H1 (cell line): ENCODE measurements around the gene TMSB10. TPM values are rescaled to one million over a fixed set of nuclear protein-coding genes. Genes with fewer than 3 reads are reported as not detected.

Source experiments
- CTCF ChIA-PET: fragments of 300-600 bp; sonication (Branson Sonifier 250); formaldehyde crosslinking; loops from one replicate; lab custom pipeline; 2021; ENCODE audit not compliant: partially characterized antibody; lab: Charles Lee
- POLR2A ChIA-PET: fragments of 300-600 bp; sonication (Branson Sonifier 250); formaldehyde crosslinking; loops from one replicate; lab custom pipeline; 2021; ENCODE audit warnings: inconsistent platforms; ENCODE audit not compliant: partially characterized antibody; lab: Charles Lee
- DNase-seq, 2 experiments: peaks; one replicate each; pipeline versions ENCODE4 v3.0.0 to v3.0.0-alpha.2; 2010 to 2022; ENCODE audit warnings: low spot score in 2 of 2, low read depth in 1 of 2, mixed read lengths in 1 of 2
- FAIRE-seq: peaks from 2 replicates; lab custom pipeline; 2011; peaks lifted over from hg19 to GRCh38; lab: Jason Lieb, UNC
- H2AFZ ChIP-seq: 2 replicates; pipeline ENCODE4 v1.8.1; 2012; ENCODE audit warnings: low read length, inconsistent platforms
- H2AK5ac ChIP-seq: 2 replicates; pipeline ENCODE4 v1.6.1; 2013; ENCODE audit warnings: low read depth, low read length
- H2BK120ac ChIP-seq: replicated peaks from 2 replicates; pipeline ENCODE3; 2013; ENCODE audit warnings: low read depth, low read length, inconsistent platforms
- H2BK12ac ChIP-seq: 2 replicates; pipeline ENCODE4 v1.6.1; 2013; ENCODE audit warnings: low read depth, low read length
- H2BK15ac ChIP-seq: 2 replicates; pipeline ENCODE4 v1.6.1; 2013; ENCODE audit warnings: low read length
- H2BK20ac ChIP-seq: 2 replicates; pipeline ENCODE4 v1.6.1; 2013; ENCODE audit warnings: low read length
- H2BK5ac ChIP-seq: 2 replicates; pipeline ENCODE4 v1.6.1; 2013; ENCODE audit warnings: low read depth, low read length
- H3K14ac ChIP-seq: 2 replicates; pipeline ENCODE4 v1.6.1; 2013; ENCODE audit warnings: inconsistent platforms; ENCODE audit not compliant: insufficient read length
- H3K18ac ChIP-seq: 2 replicates; pipeline ENCODE4 v1.6.1; 2013; ENCODE audit warnings: low read length; ENCODE audit errors: extremely low read depth
- H3K23ac ChIP-seq: 2 replicates; pipeline ENCODE4 v1.6.1; 2013; ENCODE audit warnings: inconsistent platforms; ENCODE audit not compliant: insufficient read length
- H3K23me2 ChIP-seq: 2 replicates; pipeline ENCODE4 v1.6.1; 2013; ENCODE audit warnings: low read depth, low read length
- H3K27ac ChIP-seq: 2 replicates; pipeline ENCODE4 v1.6.1; 2011; ENCODE audit warnings: low read depth, low read length, inconsistent platforms
- H3K27me3 ChIP-seq, 4 experiments: replicated peaks in 1 of 4; 1 replicate in 1 of 4; 2 replicates in 3 of 4; pipeline versions ENCODE4 v1.6.1 to v1.8.1; 2011 to 2013; ENCODE audit warnings: low read length in 3 of 4, mild to moderate bottlenecking in 3 of 4, inconsistent platforms in 2 of 4, mixed read lengths in 2 of 4, moderate library complexity in 1 of 4; ENCODE audit not compliant: control insufficient read depth in 3 of 4, insufficient read depth in 3 of 4; ENCODE audit errors: extremely low read depth in 1 of 4
- H3K36me3 ChIP-seq, 4 experiments: 2 replicates each; pipeline versions ENCODE4 v1.6.1 to v1.8.1; 2011 to 2013; ENCODE audit warnings: mild to moderate bottlenecking in 4 of 4, low read length in 3 of 4, moderate library complexity in 2 of 4, control low read depth in 1 of 4, inconsistent platforms in 1 of 4; ENCODE audit not compliant: insufficient read depth in 4 of 4, control insufficient read depth in 2 of 4
- H3K4ac ChIP-seq: replicated peaks from 2 replicates; pipeline ENCODE3; 2013; ENCODE audit warnings: low read length, low read depth, mixed read lengths, inconsistent platforms; ENCODE audit not compliant: insufficient read length
- H3K4me1 ChIP-seq, 4 experiments: replicated peaks in 1 of 4; 1 replicate in 1 of 4; 2 replicates in 3 of 4; pipeline versions ENCODE4 v1.6.1 to v1.8.1; 2011 to 2013; ENCODE audit warnings: low read length in 3 of 4, inconsistent platforms in 2 of 4, mixed read lengths in 1 of 4; ENCODE audit not compliant: insufficient read depth in 4 of 4, control insufficient read depth in 3 of 4
- H3K4me2 ChIP-seq, 2 experiments: 2 replicates each; pipeline versions ENCODE4 v1.6.1 to v1.8.1; 2011 to 2013; ENCODE audit warnings: low read depth in 2 of 2, low read length in 2 of 2, control low read depth in 1 of 2, inconsistent platforms in 1 of 2, mild to moderate bottlenecking in 1 of 2; ENCODE audit not compliant: insufficient read depth in 1 of 2
- H3K4me3 ChIP-seq, 4 experiments: fragments of 200-600, 300-600 bp in 1 of 4; sonication (generic), shearing (Covaris generic), sonication (Bioruptor Twin) in 1 of 4; 2 replicates each; pipeline versions ENCODE4 v1.5.1 to v1.8.1; 2011 to 2016; ENCODE audit warnings: low read length in 4 of 4, low read depth in 3 of 4, control low read depth in 2 of 4, inconsistent platforms in 2 of 4, mild to moderate bottlenecking in 2 of 4, mixed read lengths in 1 of 4, moderate library complexity in 1 of 4; ENCODE audit not compliant: insufficient read depth in 2 of 4; ENCODE audit errors: extremely low read depth in 1 of 4
- H3K56ac ChIP-seq: replicated peaks from 2 replicates; pipeline ENCODE3; 2013; ENCODE audit warnings: low read depth, mild to moderate bottlenecking, mixed read lengths, low read length, inconsistent platforms; ENCODE audit not compliant: insufficient read length
- H3K79me1 ChIP-seq: 2 replicates; pipeline ENCODE4 v1.6.1; 2013; ENCODE audit warnings: low read depth, low read length, control low read depth
- H3K79me2 ChIP-seq, 2 experiments: 2 replicates each; pipeline versions ENCODE4 v1.6.1 to v1.8.1; 2012 to 2013; ENCODE audit warnings: low read length in 2 of 2, mild to moderate bottlenecking in 2 of 2, inconsistent platforms in 1 of 2; ENCODE audit not compliant: insufficient read depth in 2 of 2, control insufficient read depth in 1 of 2
- H3K9ac ChIP-seq, 4 experiments: replicated peaks in 1 of 4; 1 replicate in 1 of 4; 2 replicates in 3 of 4; pipeline versions ENCODE4 v1.6.1 to v1.8.1; 2011 to 2013; ENCODE audit warnings: low read depth in 3 of 4, low read length in 3 of 4, control low read depth in 2 of 4, mild to moderate bottlenecking in 2 of 4, moderate library complexity in 2 of 4, inconsistent platforms in 1 of 4; ENCODE audit errors: extremely low read depth in 1 of 4
- H3K9me3 ChIP-seq, 2 experiments: 2 replicates each; pipeline versions ENCODE4 v1.6.1 to v1.8.1; 2012 to 2013; ENCODE audit warnings: mild to moderate bottlenecking in 2 of 2, moderate library complexity in 2 of 2, control low read depth in 1 of 2, inconsistent platforms in 1 of 2, low read depth in 1 of 2, low read length in 1 of 2, mixed read lengths in 1 of 2; ENCODE audit not compliant: insufficient read depth in 2 of 2
- H4K20me1 ChIP-seq, 2 experiments: replicated peaks in 1 of 2; 2 replicates each; pipeline versions ENCODE3 to v1.8.1; 2011 to 2013; ENCODE audit warnings: inconsistent platforms in 2 of 2, low read length in 2 of 2, mild to moderate bottlenecking in 1 of 2; ENCODE audit not compliant: insufficient read depth in 2 of 2, control insufficient read depth in 1 of 2
- H4K5ac ChIP-seq: 2 replicates; pipeline ENCODE4 v1.6.1; 2013; ENCODE audit warnings: low read length, low read depth, mixed read lengths, inconsistent platforms; ENCODE audit not compliant: insufficient read length
- H4K8ac ChIP-seq: 2 replicates; pipeline ENCODE4 v1.8.0; 2013; ENCODE audit warnings: mild to moderate bottlenecking, moderate library complexity, low read length, inconsistent platforms; ENCODE audit not compliant: insufficient read depth; ENCODE audit errors: extremely low read depth
- H4K91ac ChIP-seq: replicated peaks from 2 replicates; pipeline ENCODE3; 2013; ENCODE audit warnings: low read length, mixed read lengths, inconsistent platforms; ENCODE audit not compliant: insufficient read length
- CBX8 ChIP-seq: fragments of 300-800, 300-1000 bp; sonication (generic); IDR thresholded peaks from 2 replicates; pipeline ENCODE4 v1.7.1; 2016; ENCODE audit warnings: low read depth, low read length, borderline replicate concordance
- EGR1 ChIP-seq: IDR thresholded peaks from 2 replicates; pipeline ENCODE4 v1.6.1; 2011; ENCODE audit warnings: low read depth, low read length, borderline replicate concordance
- GABPA ChIP-seq: IDR thresholded peaks from 2 replicates; pipeline ENCODE4 v1.6.1; 2011; ENCODE audit warnings: mild to moderate bottlenecking, low read length, moderate library complexity, borderline replicate concordance; ENCODE audit not compliant: insufficient read depth
- KDM1A ChIP-seq: fragments of 200-600, 300-600 bp; sonication (generic); IDR thresholded peaks from 2 replicates; pipeline ENCODE4 v1.7.1; 2016; ENCODE audit warnings: mild to moderate bottlenecking, low read length, borderline replicate concordance
- KDM4A ChIP-seq: IDR thresholded peaks from one replicate; pipeline ENCODE4 v1.7.1; 2012; ENCODE audit warnings: low read depth, mild to moderate bottlenecking, moderate library complexity, low read length, inconsistent platforms; ENCODE audit not compliant: severe bottlenecking
- RAD21 ChIP-seq, 2 experiments: IDR thresholded peaks in 1 of 2; conservative IDR thresholded peaks in 1 of 2; 2 replicates each; pipeline ENCODE4 v1.6.1; 2011; ENCODE audit warnings: low read depth in 2 of 2, low read length in 2 of 2, improper control_type of control experiment in 1 of 2, inconsistent platforms in 1 of 2, mild to moderate bottlenecking in 1 of 2, moderate library complexity in 1 of 2
- RBBP5 ChIP-seq: IDR thresholded peaks from 2 replicates; pipeline ENCODE4 v1.7.1; 2012; ENCODE audit warnings: low read depth, mild to moderate bottlenecking, inconsistent platforms, low read length, moderate library complexity, borderline replicate concordance
- RFX5 ChIP-seq: IDR thresholded peaks from 2 replicates; pipeline ENCODE4 v1.6.1; 2011; ENCODE audit warnings: low read depth, low read length, improper control_type of control experiment, borderline replicate concordance
- RXRA ChIP-seq: IDR thresholded peaks from 2 replicates; pipeline ENCODE4 v1.6.1; 2011; ENCODE audit warnings: low read depth, mild to moderate bottlenecking, low read length, moderate library complexity; ENCODE audit not compliant: insufficient read depth
- SAP30 ChIP-seq: fragments of 300-600 bp; sonication (generic); IDR thresholded peaks from 2 replicates; pipeline ENCODE4 v1.7.1; 2012; ENCODE audit warnings: low read length, moderate library complexity, mild to moderate bottlenecking, inconsistent platforms; ENCODE audit not compliant: insufficient read depth, insufficient replicate concordance
- SIN3A ChIP-seq, 2 experiments: IDR thresholded peaks in 1 of 2; conservative IDR thresholded peaks in 1 of 2; 2 replicates each; pipeline ENCODE4 v1.6.1; 2011 to 2012; ENCODE audit warnings: low read length in 2 of 2, improper control_type of control experiment in 1 of 2, low read depth in 1 of 2, mild to moderate bottlenecking in 1 of 2
- SIRT6 ChIP-seq: IDR thresholded peaks from one replicate; pipeline ENCODE4 v1.7.1; 2012; ENCODE audit warnings: low read length, inconsistent platforms
- TBP ChIP-seq: IDR thresholded peaks from 2 replicates; pipeline ENCODE4 v1.6.1; 2011; ENCODE audit warnings: low read depth, low read length, improper control_type of control experiment
- WGBS, 2 experiments: shearing (Covaris generic) in 1 of 2; methylation state at CpG; one replicate each; pipeline versions ENCODE4 v1.1.6 to v1.1.7; 2013 to 2015; ENCODE audit warnings: low lambda C conversion rate in 2 of 2, mixed read lengths in 2 of 2, inconsistent platforms in 1 of 2, low coverage in 1 of 2, missing lambda C conversion rate in 1 of 2; ENCODE audit not compliant: insufficient replicate concordance in 2 of 2, insufficient coverage in 1 of 2, insufficient read length in 1 of 2; ENCODE audit errors: extremely low coverage in 1 of 2, missing lambda C conversion rate in 1 of 2; 5-methylcytosine and 5-hydroxymethylcytosine counted together
- polyA plus RNA-seq, 7 experiments: library from polyadenylated mRNA; depleted of rRNA in 3 of 7; stranded (reverse) in 5 of 7; unstranded in 2 of 7; fragments of >200 nt in 5 of 7; fragments of 200-250 nt in 2 of 7; gene quantifications; 1 replicate in 5 of 7; 2 replicates in 1 of 7; 4 replicates in 1 of 7; pipeline versions ENCODE4 v1.2.1 to v1.2.3, GENCODE V29; 2011 to 2013; ENCODE audit warnings: missing spikeins in 2 of 7, mixed read lengths in 2 of 7
- total RNA-seq: library from RNA; stranded (reverse); fragmentation: NEBNext Ultra II Directional; extraction: Animal tissue kit (Norgen Biotek cat#: 25700); gene quantifications from 2 replicates; pipeline ENCODE4 v1.2.1, GENCODE V29; 2021

TMSB10 gene
- total and polyA plus RNA-seq, 2 of the 8 experiments (the other 6 are each of a cell fraction or from before 2014, with no cell fraction given): 593 to 1,075 TPM

- Histone ChIP-seq H4K91ac (no peak overlapping the region), H3K56ac (no peak overlapping the region), H4K20me1 (peaks cover 0 to 2% of the 10 kb centered on the region in 2 experiments), H3K27me3 (peaks cover 16 to 36% (median 30%) of the 10 kb centered on the region in 4 experiments), H3K4ac (no peak overlapping the region), H2BK120ac (no peak overlapping the region), H2BK20ac (0 out of 2 replicates have a peak overlapping the region, but pooled peaks have one; percentile 24), H3K79me2 (no peaks in the 10 kb centered on the region), H4K5ac (no peak overlapping the region), H2BK5ac (no peak overlapping the region), H2AFZ (no peak overlapping the region), H3K14ac (no peak overlapping the region), H2BK15ac (no peak overlapping the region), H3K23ac (no peak overlapping the region), H3K18ac (no peak overlapping the region), H3K23me2 (no peaks in the 10 kb centered on the region; the same call in 1 of the 2 replicates), H2BK12ac (no peak overlapping the region), H4K8ac (no peak overlapping the region), H3K36me3 (no peaks in the 10 kb centered on the region), H3K4me3 (no peak overlapping the region), H3K9ac (no peak overlapping the region), H3K27ac (no peak overlapping the region), H3K4me1 (peaks cover 7 to 20% (median 15%) of the 10 kb centered on the region in 4 experiments), H3K9me3 (no peaks in the 10 kb centered on the region), H2AK5ac (no peak overlapping the region), H3K4me2 (no peak overlapping the region), H3K79me1 (peaks cover 2% of the 10 kb centered on the region)
- FAIRE-seq: no peak
- WGBS, 2 experiments: 91% methylated on average over 5 of the region's 5 CpGs; no CpG with 5 or more reads in 1 of the 2 experiments
- CTCF ChIA-PET: interaction anchor here (0.6 to 3.6 kb wide), 44 partner anchors 8 to 366 kb away, joined by 3 to 25 read pairs (median 4); partner anchors contain the start of gene TRABD2A
- POLR2A ChIA-PET: interaction anchor here (1.1 to 1.4 kb wide), 2 partner anchors 13 to 23 kb away, joined by 3 read pairs; partner anchors contain the start of gene TRABD2A
- DNase-seq: no peak
- TF ChIP-seq KDM1A (no peak), RFX5 (no peak), TBP (no peak), EGR1 (no peak), CBX8 (no peak), GABPA (no peak), SAP30 (no peak), KDM4A (no peak), SIRT6 (no peak), RBBP5 (no peak), SIN3A (conservative IDR thresholded peaks at IDR 0.05 in 1 of 2, IDR thresholded peaks at IDR 0.05 in 1 of 2; ENCODE audit: low read depth in 1 of 2, low read length in 2 of 2) (no peak), RXRA (no peak), RAD21 (IDR thresholded peaks at IDR 0.05 in 1 of 2, conservative IDR thresholded peaks at IDR 0.05 in 1 of 2; ENCODE audit: low read depth in 2 of 2, low read length in 2 of 2) (no peak)
Observed at GRCh38 chr2:84857566-84857965, 47.9 kb upstream of the TMSB10 start.
